Endothelial cell of umbilical vein (primary cell): Measurements from ENCODE around the gene PHF3.

Source experiments
- CTCF ChIP-seq, 2 donors: IDR thresholded peaks; 1 replicate in 1 of 2; 2 replicates in 1 of 2; pipeline ENCODE4 v1.5.1; 2011; ENCODE audit warnings: low read length in 2 of 2, mild to moderate bottlenecking in 2 of 2, moderate library complexity in 2 of 2, control low read depth in 1 of 2, inconsistent platforms in 1 of 2, low read depth in 1 of 2; ENCODE audit not compliant: insufficient read depth in 1 of 2; ENCODE audit errors: extremely low read depth in 1 of 2
- EZH2 ChIP-seq: IDR thresholded peaks from 2 replicates; pipeline ENCODE4 v1.6.1; 2012; ENCODE audit warnings: borderline replicate concordance, low read depth, mild to moderate bottlenecking, moderate library complexity, low read length, inconsistent platforms; ENCODE audit not compliant: severe bottlenecking
- JUN ChIP-seq: IDR thresholded peaks from 2 replicates; pipeline ENCODE4 v1.6.1; 2011; ENCODE audit warnings: borderline replicate concordance, low read depth; ENCODE audit not compliant: insufficient read length, insufficient read depth
- MAX ChIP-seq: IDR thresholded peaks from 2 replicates; pipeline ENCODE4 v1.6.1; 2011; ENCODE audit not compliant: insufficient read depth, insufficient read length
- POLR2A ChIP-seq: IDR thresholded peaks from 2 replicates; pipeline ENCODE4 v1.6.1; 2012; ENCODE audit warnings: low read depth, mild to moderate bottlenecking, control low read depth, low read length
- POLR2AphosphoS5 ChIP-seq: IDR thresholded peaks from 2 replicates; pipeline ENCODE4 v1.6.1; 2012; ENCODE audit warnings: low read depth, mild to moderate bottlenecking, control low read depth, low read length, moderate library complexity; ENCODE audit not compliant: insufficient read depth

- no peak for TF ChIP-seq CTCF (IDR thresholded peaks at IDR 0.05; ENCODE audit: extremely low read depth in 1 of 2, insufficient read depth in 1 of 2, low read depth in 1 of 2, low read length in 2 of 2)
- no peak for TF ChIP-seq MAX
- TF ChIP-seq POLR2A = no peak
- TF ChIP-seq JUN = no peak
- no peak for TF ChIP-seq EZH2
- TF ChIP-seq POLR2AphosphoS5 = no peak
Observed at GRCh38 chr6:63713332-63713731, 77.7 kb downstream of the PHF3 start.
